NCI-H1105 treated with DMSO at 0.1 percent for 48 hours (cell line): Measurements from ENCODE around the gene MUC6.

Experiments
- DNase-seq: peaks from one replicate; lab custom pipeline; 2025; lab: John Stamatoyannopoulos, UW

Gene MUC6, protein sequence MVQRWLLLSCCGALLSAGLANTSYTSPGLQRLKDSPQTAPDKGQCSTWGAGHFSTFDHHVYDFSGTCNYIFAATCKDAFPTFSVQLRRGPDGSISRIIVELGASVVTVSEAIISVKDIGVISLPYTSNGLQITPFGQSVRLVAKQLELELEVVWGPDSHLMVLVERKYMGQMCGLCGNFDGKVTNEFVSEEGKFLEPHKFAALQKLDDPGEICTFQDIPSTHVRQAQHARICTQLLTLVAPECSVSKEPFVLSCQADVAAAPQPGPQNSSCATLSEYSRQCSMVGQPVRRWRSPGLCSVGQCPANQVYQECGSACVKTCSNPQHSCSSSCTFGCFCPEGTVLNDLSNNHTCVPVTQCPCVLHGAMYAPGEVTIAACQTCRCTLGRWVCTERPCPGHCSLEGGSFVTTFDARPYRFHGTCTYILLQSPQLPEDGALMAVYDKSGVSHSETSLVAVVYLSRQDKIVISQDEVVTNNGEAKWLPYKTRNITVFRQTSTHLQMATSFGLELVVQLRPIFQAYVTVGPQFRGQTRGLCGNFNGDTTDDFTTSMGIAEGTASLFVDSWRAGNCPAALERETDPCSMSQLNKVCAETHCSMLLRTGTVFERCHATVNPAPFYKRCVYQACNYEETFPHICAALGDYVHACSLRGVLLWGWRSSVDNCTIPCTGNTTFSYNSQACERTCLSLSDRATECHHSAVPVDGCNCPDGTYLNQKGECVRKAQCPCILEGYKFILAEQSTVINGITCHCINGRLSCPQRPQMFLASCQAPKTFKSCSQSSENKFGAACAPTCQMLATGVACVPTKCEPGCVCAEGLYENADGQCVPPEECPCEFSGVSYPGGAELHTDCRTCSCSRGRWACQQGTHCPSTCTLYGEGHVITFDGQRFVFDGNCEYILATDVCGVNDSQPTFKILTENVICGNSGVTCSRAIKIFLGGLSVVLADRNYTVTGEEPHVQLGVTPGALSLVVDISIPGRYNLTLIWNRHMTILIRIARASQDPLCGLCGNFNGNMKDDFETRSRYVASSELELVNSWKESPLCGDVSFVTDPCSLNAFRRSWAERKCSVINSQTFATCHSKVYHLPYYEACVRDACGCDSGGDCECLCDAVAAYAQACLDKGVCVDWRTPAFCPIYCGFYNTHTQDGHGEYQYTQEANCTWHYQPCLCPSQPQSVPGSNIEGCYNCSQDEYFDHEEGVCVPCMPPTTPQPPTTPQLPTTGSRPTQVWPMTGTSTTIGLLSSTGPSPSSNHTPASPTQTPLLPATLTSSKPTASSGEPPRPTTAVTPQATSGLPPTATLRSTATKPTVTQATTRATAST (N-terminal part only)

DNA sequence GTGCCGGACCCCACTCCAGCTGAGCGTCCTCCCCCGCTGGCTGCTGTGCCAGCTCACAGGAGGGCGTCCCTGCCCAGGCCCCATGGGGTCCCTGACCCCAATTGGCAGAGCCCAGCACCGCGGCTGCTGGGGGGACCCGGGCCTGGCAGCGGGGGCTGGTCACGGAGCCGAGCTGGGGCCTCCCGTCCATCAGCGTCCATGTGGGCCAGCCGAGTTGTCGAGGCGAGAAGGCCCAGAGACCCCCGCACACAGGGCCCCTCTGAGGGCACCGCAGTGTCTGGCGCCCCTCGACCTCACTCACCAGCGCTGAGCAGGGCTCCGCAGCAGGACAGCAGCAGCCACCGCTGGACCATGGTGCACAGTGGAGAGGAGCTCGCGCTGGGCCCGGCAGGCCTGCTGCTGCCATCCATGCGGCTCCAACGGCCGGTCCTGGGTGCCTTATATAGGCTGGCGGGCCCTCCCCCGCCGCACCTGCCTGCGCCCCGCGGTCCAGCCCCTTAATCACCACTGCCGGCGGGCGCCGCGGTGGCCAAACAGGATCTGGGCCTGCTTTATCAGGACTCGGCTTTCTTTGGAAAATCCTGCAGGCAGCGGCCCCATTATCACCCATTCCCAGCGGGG lies at the start of gene MUC6:
Gene MUC6, minus strand, starts transcription at position 416 of the 621 bp plus-strand sequence. Its CDS starts 63 bp downstream, at position 353.
- DNase-seq: no peak

DNA sequence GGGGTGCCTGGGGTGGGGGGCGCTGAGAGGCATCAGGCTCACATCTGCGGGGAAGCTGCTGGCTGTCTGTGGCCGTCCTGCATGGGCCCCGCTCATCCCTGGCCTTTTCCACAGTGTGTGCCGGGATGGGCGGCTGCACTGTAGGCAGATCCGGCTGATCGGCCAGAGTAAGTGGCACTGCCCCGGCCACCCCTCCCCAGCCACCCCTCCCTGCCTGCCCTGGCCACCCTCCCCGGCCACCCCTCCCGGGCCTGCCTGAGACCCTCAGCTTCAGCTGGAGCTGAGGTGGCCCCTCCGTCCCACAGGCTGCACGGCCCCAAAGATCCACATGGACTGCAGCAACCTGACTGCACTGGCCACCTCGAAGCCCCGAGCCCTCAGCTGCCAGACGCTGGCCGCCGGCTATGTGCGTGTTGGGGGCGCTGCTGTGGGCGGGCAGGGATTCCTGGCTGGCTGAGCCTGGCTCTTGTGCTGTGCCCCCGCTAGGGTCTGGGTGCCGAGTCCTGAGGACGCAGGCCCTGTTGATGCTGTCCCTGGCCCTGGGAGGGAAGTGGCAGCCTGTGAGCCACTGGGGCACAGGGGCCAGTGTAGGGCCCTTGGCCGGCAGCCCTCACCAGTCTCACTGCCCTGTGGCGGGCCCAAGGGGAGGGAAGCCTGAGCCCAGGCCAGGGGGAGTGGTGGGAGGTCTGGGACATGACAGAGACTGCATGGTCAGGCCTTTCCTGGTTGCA lies 49.1 kb upstream of the MUC6 start:
- no peak for DNase-seq

DNA sequence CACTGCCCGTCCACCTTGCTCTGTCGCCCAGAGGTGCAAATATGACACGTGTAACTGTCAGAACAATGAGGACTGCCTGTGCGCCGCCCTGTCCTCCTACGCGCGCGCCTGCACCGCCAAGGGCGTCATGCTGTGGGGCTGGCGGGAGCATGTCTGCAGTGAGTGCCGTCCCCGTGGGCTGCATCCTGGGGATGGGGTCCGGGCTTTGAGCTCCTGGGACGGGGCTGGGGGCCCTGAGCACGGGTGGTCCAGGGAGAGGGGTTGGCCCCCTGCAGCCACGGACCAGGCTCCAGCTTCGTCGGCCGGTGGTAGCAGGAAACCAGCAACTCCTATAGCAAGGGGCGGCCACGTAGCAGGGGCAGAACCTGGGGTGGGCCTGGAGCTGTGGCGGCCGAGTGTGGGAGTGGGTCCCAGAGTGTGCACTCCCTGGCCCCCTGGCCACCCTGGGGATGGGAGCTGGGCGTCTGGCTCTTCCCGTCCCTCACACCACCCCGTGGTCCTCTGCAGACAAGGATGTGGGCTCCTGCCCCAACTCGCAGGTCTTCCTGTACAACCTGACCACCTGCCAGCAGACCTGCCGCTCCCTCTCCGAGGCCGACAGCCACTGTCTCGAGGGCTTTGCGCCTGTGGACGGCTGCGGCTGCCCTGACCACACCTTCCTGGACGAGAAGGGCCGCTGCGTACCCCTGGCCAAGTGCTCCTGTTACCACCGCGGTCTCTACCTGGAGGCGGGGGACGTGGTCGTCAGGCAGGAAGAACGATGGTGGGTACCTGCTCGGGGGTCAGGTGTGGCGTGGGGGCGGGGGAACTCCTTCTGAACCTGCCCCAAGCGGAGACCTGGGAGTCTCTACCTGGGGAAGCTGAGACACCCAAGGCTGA lies 48.3 kb upstream of the MUC6 start:
- DNase-seq: no peak

- DNase-seq: no peak
Observed at GRCh38 chr11:1083621-1084551, 47.4 kb upstream of the MUC6 start.

- no peak for DNase-seq
Observed at GRCh38 chr11:1082728-1083620, 46.5 kb upstream of the MUC6 start.

- no peak for DNase-seq
Observed at GRCh38 chr11:1082346-1082727, 45.8 kb upstream of the MUC6 start.

- DNase-seq: no peak
Observed at GRCh38 chr11:1081601-1082311, 45.2 kb upstream of the MUC6 start.

- DNase-seq: no peak
Observed at GRCh38 chr11:1078191-1078601, 41.7 kb upstream of the MUC6 start.

GRCh38 chr11:1077417-1078119 lies 41.0 kb upstream of the MUC6 start:
- no peak for DNase-seq

DNA sequence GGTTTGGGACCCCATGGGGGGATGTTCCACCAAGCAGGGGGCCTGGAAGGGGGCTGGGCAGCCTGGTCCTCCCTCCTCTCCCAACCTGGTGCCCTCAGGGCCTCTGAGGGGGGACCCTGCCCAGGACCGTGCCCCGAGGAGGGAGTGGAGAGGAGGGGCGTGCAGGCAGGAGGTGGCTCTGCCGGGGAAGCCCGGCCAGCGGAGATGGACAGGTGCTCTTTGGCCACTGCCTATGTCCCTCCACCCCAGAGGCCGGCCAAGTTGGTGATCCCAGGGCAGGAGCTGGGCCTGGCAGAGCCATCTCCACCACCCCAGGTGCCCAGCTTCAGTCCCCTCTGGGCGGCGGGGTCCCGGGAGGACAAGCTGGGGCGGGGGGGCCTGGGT lies 40.5 kb upstream of the MUC6 start:
- DNase-seq: no peak

GRCh38 chr11:1076061-1076665 lies 39.6 kb upstream of the MUC6 start:
- DNase-seq: no peak

DNA sequence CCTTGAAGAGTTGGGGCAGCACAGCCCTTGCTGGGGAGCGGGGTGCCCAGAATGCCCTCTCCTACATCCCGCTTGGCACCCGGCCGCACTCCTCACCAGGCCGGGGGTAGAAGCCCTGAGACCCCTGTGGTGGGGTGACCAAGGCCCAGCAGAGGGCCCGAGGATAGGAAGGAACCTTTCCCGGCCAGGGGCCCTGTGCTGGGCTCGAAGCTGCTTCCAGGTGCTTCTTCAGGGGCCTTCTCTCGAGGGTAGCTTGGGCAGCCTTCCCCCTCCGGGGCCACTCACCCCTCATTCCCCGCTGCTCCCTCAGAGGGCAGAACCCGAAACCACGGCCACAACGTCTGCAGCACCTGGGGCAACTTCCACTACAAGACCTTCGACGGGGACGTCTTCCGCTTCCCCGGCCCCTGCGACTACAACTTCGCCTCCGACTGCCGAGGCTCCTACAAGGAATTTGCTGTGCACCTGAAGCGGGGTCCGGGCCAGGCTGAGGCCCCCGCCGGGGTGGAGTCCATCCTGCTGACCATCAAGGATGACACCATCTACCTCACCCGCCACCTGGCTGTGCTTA lies 38.9 kb upstream of the MUC6 start:
- no peak for DNase-seq

DNA sequence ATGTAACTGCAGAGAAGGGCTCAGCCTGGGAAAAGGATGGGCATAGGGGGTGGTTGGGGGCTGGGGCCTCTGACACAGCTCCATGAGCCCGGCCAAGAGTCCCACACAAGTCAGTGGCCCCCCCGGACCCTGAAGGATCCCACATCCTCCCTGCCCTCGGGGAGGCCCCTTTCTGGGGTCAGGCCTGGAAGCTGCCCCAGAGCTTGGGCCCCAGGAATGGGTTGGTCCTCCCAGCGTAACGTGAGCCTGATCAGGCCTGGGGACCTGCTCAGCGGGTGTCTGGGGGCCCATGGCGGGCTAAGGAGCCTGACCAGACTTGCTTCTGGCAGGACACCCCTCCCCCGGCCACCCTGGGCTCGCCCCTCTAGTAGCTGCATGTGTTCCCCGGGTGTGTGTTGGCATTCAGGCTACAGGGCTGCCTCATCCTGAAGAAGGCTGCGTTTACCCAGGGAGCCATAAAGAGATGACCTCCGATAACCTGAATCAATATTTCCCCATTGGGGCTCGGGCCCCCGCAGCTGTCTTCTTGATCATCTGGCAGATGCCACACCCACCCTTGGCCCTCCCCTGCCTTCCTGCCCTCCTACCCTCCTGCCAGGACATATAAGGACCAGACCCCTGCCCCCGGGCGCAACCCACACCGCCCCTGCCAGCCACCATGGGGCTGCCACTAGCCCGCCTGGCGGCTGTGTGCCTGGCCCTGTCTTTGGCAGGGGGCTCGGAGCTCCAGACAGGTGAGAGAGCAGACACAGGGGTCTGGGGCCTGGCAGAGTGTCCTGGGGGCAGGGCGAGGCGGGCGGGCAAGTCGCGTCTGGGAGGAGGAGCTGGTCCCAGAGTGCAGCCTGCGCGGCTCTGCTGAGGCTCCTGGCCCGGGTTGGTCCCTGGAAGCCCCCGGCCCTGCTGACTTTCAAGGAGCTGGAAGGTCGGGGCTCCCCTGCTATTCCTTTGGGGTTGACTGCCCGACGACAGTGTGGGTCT lies 38.0 kb upstream of the MUC6 start, which contains the start of gene MUC2:
Gene MUC2, plus strand, starts transcription at position 631 of the 978 bp plus-strand sequence.
- no peak for DNase-seq

DNA sequence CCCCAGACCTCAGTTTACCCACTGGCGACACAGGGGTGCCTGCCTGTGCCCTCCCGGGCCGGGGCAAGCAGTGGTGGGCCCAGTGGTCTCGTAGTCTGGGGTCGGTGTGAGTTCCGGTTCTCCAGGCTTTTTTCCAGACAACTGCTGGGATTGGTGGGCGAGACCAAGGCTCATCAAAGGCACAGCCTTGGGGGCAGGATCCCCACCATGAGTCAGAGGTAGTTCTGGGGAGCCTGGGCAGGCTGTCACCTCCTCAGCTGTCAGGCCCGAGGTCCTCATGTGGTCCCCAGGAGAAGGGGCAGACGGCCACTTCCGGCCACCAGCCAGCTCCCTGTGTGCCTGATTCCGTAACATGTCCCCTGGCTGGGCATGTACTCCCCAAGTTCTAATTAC lies 37.3 kb upstream of the MUC6 start:
- DNase-seq: no peak
